Testis (tissue), 2 donors: ENCODE measurements around the gene ELN.

Source experiments
- CTCF ChIP-seq, 3 experiments: fragments of 450-650 bp in 2 of 3; fragments of 200-600 bp in 1 of 3; sonication (generic) in 1 of 3; IDR thresholded peaks; one replicate each; pipeline ENCODE4 v1.5.1; 2016 to 2019; ENCODE audit warnings: antibody characterized with exemption in 3 of 3, mild to moderate bottlenecking in 2 of 3, moderate library complexity in 1 of 3
- POLR2A ChIP-seq: fragments of 450-650 bp; IDR thresholded peaks from one replicate; pipeline ENCODE4 v1.6.1; 2017; ENCODE audit warnings: antibody characterized with exemption, mild to moderate bottlenecking, moderate library complexity

DNA sequence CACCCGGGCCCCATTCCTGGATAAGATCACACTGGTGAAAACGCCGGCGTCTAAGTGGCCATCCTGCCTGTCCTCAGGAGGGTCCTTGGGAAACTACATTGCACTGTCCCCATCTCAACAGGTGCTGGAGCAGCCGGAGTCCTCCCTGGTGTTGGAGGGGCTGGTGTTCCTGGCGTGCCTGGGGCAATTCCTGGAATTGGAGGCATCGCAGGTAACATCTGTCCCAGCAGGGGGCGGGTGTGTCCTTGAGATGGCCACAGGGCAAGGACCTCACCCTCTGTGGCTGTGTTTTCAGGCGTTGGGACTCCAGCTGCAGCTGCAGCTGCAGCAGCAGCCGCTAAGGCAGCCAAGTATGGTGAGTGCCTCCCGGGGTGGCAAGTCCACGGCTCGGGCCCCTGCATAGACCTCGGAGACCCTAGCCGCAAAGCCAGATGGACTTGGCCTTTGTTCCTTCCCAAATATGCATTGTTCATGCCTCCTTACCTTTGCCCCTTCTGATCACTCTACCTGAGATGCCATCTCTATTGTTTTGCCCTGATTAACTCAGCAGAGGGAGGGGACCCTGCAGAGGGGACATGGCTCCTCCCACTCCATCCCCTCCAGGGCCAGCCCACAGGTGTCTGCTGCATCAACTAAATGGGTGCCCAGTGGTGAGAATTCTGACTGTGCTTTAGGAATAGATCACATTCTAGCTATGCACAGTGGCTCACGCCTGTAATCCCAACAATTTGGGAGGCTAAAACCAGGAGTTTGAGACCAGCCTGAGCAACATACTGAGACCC, 23.8 kb downstream of the ELN start:
- TF ChIP-seq CTCF (IDR thresholded peaks at IDR 0.05) (no peak), POLR2A (no peak)
